Measurements from ENCODE around the gene HTT-AS. TPM values are rescaled to one million over a fixed set of nuclear protein-coding genes. Genes with fewer than 3 reads are reported as not detected.

HTT-AS gene
- total and polyA plus RNA-seq, 2 of the 13 experiments (the other 11 are each of a cell fraction or from before 2014, with no cell fraction given) = not detected

DNA sequence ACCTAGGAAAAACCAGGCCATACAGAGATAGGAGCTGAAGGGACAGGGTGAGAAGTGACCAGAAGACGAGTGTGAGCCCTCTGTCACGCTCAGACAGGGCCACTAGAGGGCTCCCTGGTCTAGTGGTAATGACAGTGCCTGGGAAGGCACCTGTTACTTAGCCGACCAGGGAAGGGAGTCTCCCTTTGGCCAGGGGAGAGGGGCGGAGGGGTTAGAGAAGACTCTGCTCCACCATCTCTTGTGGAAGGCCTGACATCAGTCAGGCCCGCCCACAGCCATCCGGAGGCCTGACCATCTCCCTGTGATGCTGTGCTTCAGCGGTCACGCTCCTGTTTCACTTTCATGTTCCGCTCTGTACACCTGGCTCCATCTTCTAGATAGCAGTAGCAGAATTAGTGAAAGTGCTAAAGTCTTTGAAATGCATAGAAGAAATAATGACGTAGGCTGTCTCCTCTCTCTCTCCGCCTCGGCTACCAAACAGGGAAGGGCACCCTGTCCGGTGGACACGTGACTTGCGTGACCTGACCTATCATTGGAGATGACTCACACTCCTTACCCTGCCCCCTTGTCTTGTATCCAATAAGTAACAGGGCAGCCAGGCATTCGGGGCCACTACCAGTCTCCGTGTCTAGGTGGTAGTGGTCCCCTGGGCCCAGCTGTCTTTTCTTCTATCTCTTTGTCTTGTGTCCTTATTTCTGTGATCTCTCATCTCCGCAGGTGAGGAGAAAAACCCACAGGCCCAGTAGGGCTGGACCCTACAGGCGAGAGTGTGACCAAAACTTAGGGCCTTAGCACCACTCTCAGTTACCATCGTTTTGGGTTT, 26.7 kb downstream of the HTT-AS start (continued):
- no peak for TF ChIP-seq ZBTB42 (CRISPR knock-in tag; IDR thresholded peaks at IDR 0.05)
- TF ChIP-seq FOSL2 (CRISPR knock-in tag; IDR thresholded peaks at IDR 0.05) = peak; percentile 86
- no peak for TF ChIP-seq ZNF629 (CRISPR knock-in tag; conservative IDR thresholded peaks at IDR 0.05)
- TF ChIP-seq MXI1 (IDR thresholded peaks at IDR 0.05; ENCODE audit: borderline replicate concordance, low read depth, low read length) = no peak
- TF ChIP-seq RXRA (CRISPR knock-in tag; IDR thresholded peaks at IDR 0.05) = no peak
- TF ChIP-seq MIER3 (CRISPR knock-in tag; IDR thresholded peaks at IDR 0.05; ENCODE audit: borderline replicate concordance) = no peak
- TF ChIP-seq, protein P1, sequence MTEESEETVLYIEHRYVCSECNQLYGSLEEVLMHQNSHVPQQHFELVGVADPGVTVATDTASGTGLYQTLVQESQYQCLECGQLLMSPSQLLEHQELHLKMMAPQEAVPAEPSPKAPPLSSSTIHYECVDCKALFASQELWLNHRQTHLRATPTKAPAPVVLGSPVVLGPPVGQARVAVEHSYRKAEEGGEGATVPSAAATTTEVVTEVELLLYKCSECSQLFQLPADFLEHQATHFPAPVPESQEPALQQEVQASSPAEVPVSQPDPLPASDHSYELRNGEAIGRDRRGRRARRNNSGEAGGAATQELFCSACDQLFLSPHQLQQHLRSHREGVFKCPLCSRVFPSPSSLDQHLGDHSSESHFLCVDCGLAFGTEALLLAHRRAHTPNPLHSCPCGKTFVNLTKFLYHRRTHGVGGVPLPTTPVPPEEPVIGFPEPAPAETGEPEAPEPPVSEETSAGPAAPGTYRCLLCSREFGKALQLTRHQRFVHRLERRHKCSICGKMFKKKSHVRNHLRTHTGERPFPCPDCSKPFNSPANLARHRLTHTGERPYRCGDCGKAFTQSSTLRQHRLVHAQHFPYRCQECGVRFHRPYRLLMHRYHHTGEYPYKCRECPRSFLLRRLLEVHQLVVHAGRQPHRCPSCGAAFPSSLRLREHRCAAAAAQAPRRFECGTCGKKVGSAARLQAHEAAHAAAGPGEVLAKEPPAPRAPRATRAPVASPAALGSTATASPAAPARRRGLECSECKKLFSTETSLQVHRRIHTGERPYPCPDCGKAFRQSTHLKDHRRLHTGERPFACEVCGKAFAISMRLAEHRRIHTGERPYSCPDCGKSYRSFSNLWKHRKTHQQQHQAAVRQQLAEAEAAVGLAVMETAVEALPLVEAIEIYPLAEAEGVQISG (CRISPR knock-in tag; IDR thresholded peaks at IDR 0.05) = peak; percentile 30; the same call in 1 of the 2 replicates
- TF ChIP-seq, protein P2, sequence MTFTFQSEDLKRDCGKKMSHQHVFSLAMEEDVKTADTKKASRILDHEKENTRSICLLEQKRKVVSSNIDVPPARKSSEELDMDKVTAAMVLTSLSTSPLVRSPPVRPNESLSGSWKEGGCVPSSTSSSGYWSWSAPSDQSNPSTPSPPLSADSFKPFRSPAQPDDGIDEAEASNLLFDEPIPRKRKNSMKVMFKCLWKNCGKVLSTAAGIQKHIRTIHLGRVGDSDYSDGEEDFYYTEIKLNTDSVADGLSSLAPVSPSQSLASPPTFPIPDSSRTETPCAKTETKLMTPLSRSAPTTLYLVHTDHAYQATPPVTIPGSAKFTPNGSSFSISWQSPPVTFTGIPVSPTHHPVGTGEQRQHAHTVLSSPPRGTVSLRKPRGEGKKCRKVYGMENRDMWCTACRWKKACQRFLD (CRISPR knock-in tag; IDR thresholded peaks at IDR 0.05; ENCODE audit: borderline replicate concordance) = no peak
- TF ChIP-seq ZC3H13 (CRISPR knock-in tag; IDR thresholded peaks at IDR 0.05) = no peak
- no peak for TF ChIP-seq NFYC (CRISPR knock-in tag; IDR thresholded peaks at IDR 0.05)
- no peak for TF ChIP-seq PCBP2 (optimal IDR thresholded peaks at IDR 0.05; ENCODE audit: low read depth, low read length, poor library complexity, severe bottlenecking)
- no peak for TF ChIP-seq SRSF9 (IDR thresholded peaks at IDR 0.05; ENCODE audit: borderline replicate concordance, insufficient read depth, low read depth, low read length, poor library complexity, severe bottlenecking)
- no peak for TF ChIP-seq ZNF253 (CRISPR knock-in tag; IDR thresholded peaks at IDR 0.05; ENCODE audit: borderline replicate concordance)
- no peak for TF ChIP-seq ZNF547 (CRISPR knock-in tag; IDR thresholded peaks at IDR 0.05)
- no peak for TF ChIP-seq KMT2A (CRISPR knock-in tag; IDR thresholded peaks at IDR 0.05)
- peak; percentile 31; the same call in 1 of the 2 replicates for TF ChIP-seq ERF (CRISPR knock-in tag; IDR thresholded peaks at IDR 0.05)
